PC-9 (cell line): ENCODE measurements around the gene ADGRD1. TPM values are rescaled to one million over a fixed set of nuclear protein-coding genes. Genes with fewer than 3 reads are reported as not detected.

Source experiments
- BruUV-seq: library from RNA; stranded (reverse); fragments of 400-500 nt; replicated peaks from 2 replicates; lab custom pipeline; 2021; lab: Mats Ljungman, UMichigan
- CTCF ChIA-PET: fragments of 300-600 bp; sonication (Branson Sonifier 250); formaldehyde crosslinking; loops from one replicate; lab custom pipeline; 2022; ENCODE audit warnings: antibody characterized with exemption; lab: Charles Lee
- POLR2A ChIA-PET: fragments of 300-600 bp; sonication (Branson Sonifier 250); formaldehyde crosslinking; loops from one replicate; lab custom pipeline; 2022; ENCODE audit warnings: antibody characterized with exemption; ENCODE audit not compliant: unreplicated experiment; lab: Charles Lee
- DNase-seq, 2 experiments: peaks; one replicate each; pipeline versions ENCODE4 v3.0.0 to v3.0.0-alpha.2; 2015 to 2022; ENCODE audit warnings: mixed read lengths in 1 of 2
- H2AFZ ChIP-seq: fragments of 200-600 bp; sonication (generic); 2 replicates; pipeline ENCODE4 v1.8.1; 2017; ENCODE audit warnings: antibody characterized with exemption
- H3F3A ChIP-seq: fragments of 200-600 bp; sonication (generic); 2 replicates; pipeline ENCODE4 v1.8.1; 2017; ENCODE audit warnings: antibody characterized with exemption, mild to moderate bottlenecking, low read depth; ENCODE audit not compliant: insufficient read depth
- H3K27ac ChIP-seq: fragments of 200-600 bp; sonication (generic); 2 replicates; pipeline ENCODE4 v1.6.1; 2016; ENCODE audit warnings: mixed run types
- H3K27me3 ChIP-seq: fragments of 200-600 bp; sonication (generic); 2 replicates; pipeline ENCODE4 v1.6.1; 2016; ENCODE audit warnings: low read depth, mixed run types; ENCODE audit not compliant: insufficient read depth
- H3K36me3 ChIP-seq: fragments of 200-600 bp; sonication (generic); 2 replicates; pipeline ENCODE4 v1.6.1; 2016; ENCODE audit warnings: low read depth, mixed run types
- H3K4me1 ChIP-seq: fragments of 200-600 bp; sonication (generic); replicated peaks from 2 replicates; pipeline ENCODE4 v1.6.1; 2016; ENCODE audit warnings: mixed run types; ENCODE audit not compliant: insufficient read depth
- H3K4me2 ChIP-seq: fragments of 200-600 bp; sonication (generic); 2 replicates; pipeline ENCODE4 v1.6.1; 2017; ENCODE audit warnings: mixed run types
- H3K4me3 ChIP-seq: fragments of 200-600 bp; sonication (generic); 2 replicates; pipeline ENCODE4 v1.6.1; 2016; ENCODE audit warnings: mixed run types
- H3K79me2 ChIP-seq: fragments of 200-600 bp; sonication (generic); 2 replicates; pipeline ENCODE4 v1.6.1; 2017; ENCODE audit warnings: low read depth, mixed run types
- H3K9me2 ChIP-seq: fragments of 200-600 bp; sonication (generic); 2 replicates; pipeline ENCODE4 v1.8.1; 2017; ENCODE audit warnings: mild to moderate bottlenecking; ENCODE audit not compliant: insufficient read depth
- H3K9me3 ChIP-seq: fragments of 200-600 bp; sonication (generic); 2 replicates; pipeline ENCODE4 v1.8.1; 2016; ENCODE audit warnings: low read depth; ENCODE audit not compliant: insufficient read depth
- H4K20me1 ChIP-seq: fragments of 200-600 bp; sonication (generic); 2 replicates; pipeline ENCODE4 v1.8.1; 2017; ENCODE audit not compliant: insufficient read depth
- CTCF ChIP-seq: fragments of 200-600 bp; sonication (generic); conservative IDR thresholded peaks from 2 replicates; pipeline ENCODE4 v1.6.1; 2017; ENCODE audit warnings: mixed run types, antibody characterized with exemption, mild to moderate bottlenecking, moderate library complexity
- EZH2 ChIP-seq: fragments of 200-600 bp; sonication (generic); IDR thresholded peaks from 2 replicates; pipeline ENCODE4 v1.8.0; 2017; ENCODE audit warnings: antibody characterized with exemption, low read depth
- intact Hi-C: fragments of 100-400 bp; cut with micrococcal nuclease; formaldehyde crosslinking; loops from one replicate; pipeline ENCODE4 v1.10.0; 2022; ENCODE audit not compliant: unreplicated experiment
- total RNA-seq: library from RNA; stranded (reverse); gene quantifications from 2 replicates; pipeline ENCODE4 v1.2.3, GENCODE V29; 2021

ADGRD1 gene
- total RNA-seq, 1 experiment from 2014 or later, result not detected

- Histone ChIP-seq H3K9me3 (no peaks in the 10 kb centered on the region), H3K4me2 (no peak overlapping the region), H3K4me3 (no peak overlapping the region), H3K27me3 (peaks cover 94% of the 10 kb centered on the region), H3K79me2 (no peaks in the 10 kb centered on the region), H3K9me2 (no peaks in the 10 kb centered on the region), H3F3A (no peaks in the 10 kb centered on the region), H4K20me1 (no peaks in the 10 kb centered on the region), H3K27ac (no peak overlapping the region), H2AFZ (no peak overlapping the region), H3K36me3 (no peaks in the 10 kb centered on the region), H3K4me1 (no peaks in the 10 kb centered on the region)
- intact Hi-C loops, result no loop called here
- no peak for TF ChIP-seq CTCF
- TF ChIP-seq EZH2, result no peak
- no peak for DNase-seq
- no TSS peak for BruUV-seq
- ChIA-PET POLR2A (no interaction called here), CTCF (no interaction called here)
Measured at GRCh38 chr12:130977743-130978095, 24.0 kb downstream of the ADGRD1 start.

GRCh38 chr12:130978785-130979184 lies 25.1 kb downstream of the ADGRD1 start:
- no peaks in the 10 kb centered on the region for H3K4me1 ChIP-seq
- ChIA-PET POLR2A (no interaction called here), CTCF (no interaction called here)
- DNase-seq, result no peak
- H3K9me2 ChIP-seq, result no peaks in the 10 kb centered on the region
- BruUV-seq, result no TSS peak
- H3K27me3 ChIP-seq, result peaks cover 94% of the 10 kb centered on the region
- H3K4me3 ChIP-seq, result no peak overlapping the region
- H3K9me3 ChIP-seq, result no peaks in the 10 kb centered on the region
- no peaks in the 10 kb centered on the region for H4K20me1 ChIP-seq
- intact Hi-C loops, result no loop called here
- no peaks in the 10 kb centered on the region for H3K79me2 ChIP-seq
- H3K27ac ChIP-seq, result no peak overlapping the region
- H3K36me3 ChIP-seq, result no peaks in the 10 kb centered on the region
- H3F3A ChIP-seq, result no peaks in the 10 kb centered on the region
- H3K4me2 ChIP-seq, result no peak overlapping the region
- TF ChIP-seq EZH2 (no peak), CTCF (no peak)
- no peak overlapping the region for H2AFZ ChIP-seq

DNA sequence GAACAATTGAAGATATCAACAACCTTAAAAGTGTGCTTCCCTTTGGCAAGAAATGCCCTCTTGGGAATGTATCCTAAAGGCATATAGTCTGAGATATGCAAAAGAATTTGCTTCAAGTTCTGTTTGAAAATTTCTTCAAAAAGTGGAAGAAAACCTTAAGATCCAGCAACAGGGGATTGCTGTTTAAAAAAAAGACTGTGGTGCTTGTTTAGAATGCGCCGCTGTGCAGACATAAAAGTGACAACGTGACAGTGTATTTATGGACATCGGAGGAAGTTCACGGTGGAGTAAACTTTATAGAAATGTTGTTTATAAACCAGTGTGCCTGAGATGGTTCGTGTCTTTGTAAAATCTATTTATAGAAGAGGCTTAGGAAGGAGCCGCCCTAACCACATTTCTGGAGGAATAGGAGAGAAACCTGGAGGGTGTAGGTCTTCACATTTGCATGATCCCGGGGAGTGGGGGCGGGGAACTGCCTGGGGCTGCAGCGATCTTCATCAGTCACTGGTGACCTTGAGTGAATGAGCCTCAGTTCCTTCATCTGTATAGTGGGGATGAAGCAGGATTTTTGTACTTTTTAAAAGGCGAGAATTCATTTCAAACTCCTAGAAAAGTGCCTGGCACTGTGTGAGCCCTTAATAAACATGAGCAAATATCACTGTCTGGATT lies 27.5 kb downstream of the ADGRD1 start:
- Histone ChIP-seq H3K27ac (no peak overlapping the region), H3K27me3 (peaks cover 84% of the 10 kb centered on the region), H3K36me3 (no peaks in the 10 kb centered on the region), H4K20me1 (no peaks in the 10 kb centered on the region), H3K4me2 (no peak overlapping the region), H3K9me3 (no peaks in the 10 kb centered on the region), H3K9me2 (no peaks in the 10 kb centered on the region), H2AFZ (no peak overlapping the region), H3K4me1 (no peaks in the 10 kb centered on the region), H3F3A (no peaks in the 10 kb centered on the region), H3K4me3 (no peak overlapping the region), H3K79me2 (no peaks in the 10 kb centered on the region)
- no peak for TF ChIP-seq CTCF
- TF ChIP-seq EZH2, result no peak
- intact Hi-C loops, result no loop called here
- ChIA-PET POLR2A (no interaction called here), CTCF (no interaction called here)
- DNase-seq, result no peak
- no TSS peak for BruUV-seq
